Islet precursor cell (in vitro differentiated cells): ENCODE data around the gene TMEM255A.
A peak's percentile ranks its signal among the peaks of the same experiment; 100 is the strongest.

Experiments
- DNase-seq: peaks from one replicate; pipeline ENCODE4 v3.0.0-alpha.2; 2018

Gene TMEM255A

GRCh38 chrX:120306630-120307029 is 4.6 kb downstream of the TMEM255A start:
- DNase-seq = no peak

DNA sequence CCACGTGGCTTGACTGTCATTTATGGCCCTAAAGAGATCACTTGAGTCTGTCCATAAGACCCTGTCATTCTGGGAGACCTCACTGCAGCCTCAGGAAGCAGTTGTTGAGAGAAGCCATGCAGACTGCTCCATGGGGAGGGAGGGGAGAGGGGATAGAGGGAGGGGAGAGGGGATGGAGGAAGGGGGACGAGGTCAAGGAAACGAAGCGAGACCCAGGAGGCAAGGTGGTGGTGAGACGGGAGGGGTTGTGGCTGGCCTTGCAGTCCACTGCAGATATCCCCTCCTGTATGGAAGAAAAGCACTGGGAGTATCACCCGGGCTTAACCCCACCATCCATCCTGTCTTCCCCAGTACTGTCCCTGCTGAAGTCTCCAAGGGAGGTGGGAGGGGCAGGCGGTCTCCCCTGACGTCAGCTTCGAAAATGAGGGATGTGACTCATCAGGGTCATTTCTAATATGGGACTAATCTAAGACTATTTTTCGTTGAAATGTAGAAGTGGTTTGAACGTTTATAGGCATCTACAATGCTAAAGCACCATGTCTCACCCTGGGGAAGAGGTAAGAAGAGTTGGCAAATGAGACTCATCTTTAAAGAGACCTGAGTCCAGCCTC is 5.6 kb downstream of the TMEM255A start:
- no peak for DNase-seq

DNA sequence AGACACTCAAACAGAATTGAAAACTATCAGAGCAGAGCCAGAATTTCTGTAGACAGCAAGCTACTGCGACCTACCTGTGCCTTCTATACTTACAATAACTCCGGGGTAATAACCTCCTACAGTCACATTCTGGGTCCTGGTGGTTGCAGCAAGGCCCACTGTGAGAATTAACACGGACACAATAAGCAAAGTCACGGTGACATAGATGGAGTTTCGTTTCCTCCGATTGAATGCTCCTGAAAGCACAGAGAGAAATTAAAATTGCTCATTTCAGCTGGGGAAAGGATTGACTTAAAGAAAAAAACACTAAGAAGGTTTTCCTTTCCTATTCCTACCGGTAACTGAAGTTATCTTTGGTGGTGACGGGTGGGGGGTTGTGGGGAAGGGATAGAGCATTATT is 7.0 kb downstream of the TMEM255A start:
- no peak for DNase-seq

- peak; percentile 75 for DNase-seq
Measured at GRCh38 chrX:120302434-120302833, 8.8 kb downstream of the TMEM255A start.

DNA sequence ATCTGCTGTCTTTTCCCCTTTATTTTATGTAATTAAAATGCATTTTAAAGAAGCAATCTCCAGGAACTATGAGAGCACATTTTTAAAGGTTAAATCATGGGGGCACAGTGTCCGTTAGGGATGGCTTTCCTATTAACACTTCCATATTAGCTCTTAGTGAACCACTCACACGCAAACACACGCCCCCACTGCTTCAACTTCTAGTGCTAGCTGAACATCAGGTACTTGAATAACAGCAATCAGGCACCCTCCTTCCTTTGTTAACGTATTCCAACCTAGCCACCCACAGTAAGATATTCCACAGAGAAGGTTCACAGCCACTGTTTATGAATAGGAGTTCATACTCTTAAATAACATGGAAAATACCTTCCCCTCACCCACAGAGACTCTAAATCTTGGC is 9.3 kb downstream of the TMEM255A start:
- no peak for DNase-seq

DNA sequence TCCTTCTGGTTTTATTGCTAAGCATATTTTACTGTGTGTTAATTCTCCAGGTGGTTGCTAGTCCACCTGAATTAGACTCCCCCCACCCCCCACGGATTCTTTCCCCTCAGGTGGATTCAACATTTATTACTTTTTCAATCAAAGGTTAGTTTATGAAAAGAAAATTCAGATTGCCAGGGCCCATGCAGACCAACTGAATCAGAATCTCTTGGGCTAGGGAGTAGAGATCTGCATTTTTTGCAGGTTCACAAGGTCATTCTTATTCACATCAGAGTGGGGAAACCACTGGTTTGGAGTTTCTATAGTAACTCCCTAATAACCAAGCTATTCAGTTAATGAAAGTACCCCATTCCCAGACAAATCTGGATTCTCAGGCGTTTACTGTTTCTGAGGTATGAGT is 9.8 kb downstream of the TMEM255A start:
- DNase-seq = no peak

GRCh38 chrX:120299928-120300327 is 11.3 kb downstream of the TMEM255A start:
- DNase-seq = no peak

DNA sequence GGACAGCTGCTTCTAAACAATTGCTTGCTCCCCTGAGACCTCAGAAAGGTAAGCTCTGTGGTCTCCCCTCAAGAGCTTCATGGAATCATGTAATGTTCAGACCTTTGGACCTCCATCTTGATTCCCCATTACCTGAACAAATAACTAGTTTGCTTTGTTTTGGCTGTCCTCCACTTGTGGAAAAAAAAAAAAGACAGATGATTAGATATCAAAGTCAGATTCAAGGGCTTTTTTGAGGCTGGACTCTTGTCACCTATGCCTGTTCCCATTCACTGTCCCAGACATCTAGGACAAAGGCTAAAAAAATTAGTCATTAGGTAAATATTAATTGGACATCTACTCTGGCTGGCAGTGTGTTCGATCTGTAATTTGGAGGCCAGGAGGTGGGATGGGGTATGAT is 13.3 kb downstream of the TMEM255A start:
- no peak for DNase-seq

GRCh38 chrX:120294651-120295050 is 16.6 kb downstream of the TMEM255A start:
- DNase-seq = no peak

DNA sequence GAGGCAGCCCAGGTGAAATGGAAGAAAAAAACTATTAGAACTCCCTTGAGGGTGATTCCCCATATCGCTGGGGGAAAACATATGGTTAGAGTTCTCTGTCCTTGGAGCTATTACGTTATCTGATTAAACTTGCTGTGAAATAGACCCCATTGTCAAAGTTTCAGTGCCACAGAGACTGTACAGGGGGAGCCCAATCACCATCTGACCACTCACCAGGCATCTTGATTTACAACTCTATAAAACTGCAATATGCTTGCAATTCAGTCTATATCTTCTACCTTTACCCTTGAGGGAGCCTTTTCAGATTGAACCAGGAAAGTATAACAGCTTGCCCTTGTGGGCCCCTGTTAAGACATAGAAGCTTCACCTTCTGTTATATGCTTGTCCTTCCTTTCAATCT is 18.2 kb downstream of the TMEM255A start:
- DNase-seq = no peak

DNA sequence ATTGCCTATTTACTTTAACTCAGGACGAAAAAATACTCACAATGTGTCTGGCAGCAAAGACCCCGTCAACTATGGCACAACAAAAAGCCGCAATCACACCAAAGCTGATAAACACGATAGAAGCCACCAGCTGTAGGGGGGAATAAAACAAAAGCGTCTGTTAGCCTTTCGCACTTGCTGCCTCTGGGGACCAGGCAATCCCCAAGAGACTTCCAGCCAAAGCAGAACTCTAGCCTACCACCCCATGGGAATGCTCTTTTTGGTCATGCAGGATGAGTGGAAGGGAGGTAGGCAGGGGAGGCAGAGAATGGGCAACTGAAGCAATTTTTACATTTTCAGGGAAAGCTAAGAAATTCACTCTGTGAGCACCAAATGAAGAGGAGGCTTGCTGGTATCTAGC is 20.1 kb downstream of the TMEM255A start:
- no peak for DNase-seq

GRCh38 chrX:120290107-120290506 is 21.2 kb downstream of the TMEM255A start:
- no peak for DNase-seq

DNA sequence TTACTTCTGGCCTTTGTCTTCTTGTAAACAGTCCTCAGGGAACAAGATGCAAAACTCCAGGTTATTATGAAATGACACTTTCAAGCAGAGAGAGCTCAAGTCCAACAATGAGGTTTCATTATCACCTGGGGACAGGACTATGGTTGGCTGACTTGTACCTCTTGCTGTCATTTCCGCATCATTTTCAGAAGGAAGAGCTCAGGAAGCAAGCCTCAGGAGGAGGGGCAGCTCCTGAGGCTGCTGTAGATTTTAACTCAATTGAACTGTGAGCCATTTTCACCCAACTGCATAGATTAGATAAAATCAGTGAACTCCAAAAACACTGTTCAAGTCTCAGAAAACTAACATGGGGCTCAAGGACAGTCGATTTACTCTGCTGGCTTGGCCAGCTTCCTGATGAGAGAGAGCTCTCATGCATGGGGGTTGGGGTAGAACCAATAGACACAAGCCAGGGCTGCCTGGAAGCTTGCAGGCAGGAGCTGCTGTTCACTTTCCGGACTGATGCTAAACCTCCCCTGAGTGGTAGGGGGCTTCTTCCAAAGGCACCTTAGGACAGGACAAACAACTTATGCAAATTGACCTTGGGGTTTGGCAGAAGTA is 23.6 kb downstream of the TMEM255A start:
- no peak for DNase-seq

DNA sequence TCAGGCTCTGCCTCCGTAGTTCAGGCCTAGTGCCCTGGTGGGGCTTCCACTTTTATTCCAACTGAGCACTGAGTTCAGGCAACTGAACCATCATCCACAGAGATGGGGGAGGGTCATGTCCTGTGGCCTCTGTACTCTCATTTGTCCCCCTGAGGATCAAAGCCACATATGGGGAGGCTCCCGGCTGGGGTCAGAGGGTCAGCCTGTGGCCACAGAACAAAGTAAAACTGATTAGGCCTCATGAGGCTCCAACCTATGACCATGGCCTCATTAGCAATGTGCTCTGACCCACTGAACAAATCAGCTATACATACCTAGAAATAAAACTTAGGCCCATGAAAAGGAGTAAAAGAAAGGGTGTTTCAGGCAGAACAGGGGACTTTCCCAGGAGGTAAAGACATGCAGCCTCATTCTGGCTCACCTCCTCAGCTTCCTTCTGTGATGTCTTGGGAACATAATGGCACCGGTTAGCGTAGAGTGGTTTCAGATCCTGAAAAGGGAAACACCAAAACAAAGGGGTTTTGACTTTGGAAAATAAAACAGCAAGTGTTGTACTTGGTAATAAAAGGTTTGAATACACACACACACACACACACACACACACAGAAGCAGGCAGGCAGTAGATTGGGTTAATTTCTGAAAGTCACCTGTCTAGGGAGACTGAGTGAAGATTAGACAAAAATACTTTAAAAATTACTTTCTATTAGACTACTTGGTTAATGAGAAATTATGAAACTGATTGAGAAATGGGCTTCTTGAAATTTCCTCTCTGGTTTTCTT is 24.3 kb downstream of the TMEM255A start:
- DNase-seq = no peak

GRCh38 chrX:120282697-120283096 is 28.6 kb downstream of the TMEM255A start:
- DNase-seq = no peak

- DNase-seq = no peak
Measured at GRCh38 chrX:120281761-120282160, 29.5 kb downstream of the TMEM255A start.

- no peak for DNase-seq
Measured at GRCh38 chrX:120281021-120281624, 30.1 kb downstream of the TMEM255A start.

DNA sequence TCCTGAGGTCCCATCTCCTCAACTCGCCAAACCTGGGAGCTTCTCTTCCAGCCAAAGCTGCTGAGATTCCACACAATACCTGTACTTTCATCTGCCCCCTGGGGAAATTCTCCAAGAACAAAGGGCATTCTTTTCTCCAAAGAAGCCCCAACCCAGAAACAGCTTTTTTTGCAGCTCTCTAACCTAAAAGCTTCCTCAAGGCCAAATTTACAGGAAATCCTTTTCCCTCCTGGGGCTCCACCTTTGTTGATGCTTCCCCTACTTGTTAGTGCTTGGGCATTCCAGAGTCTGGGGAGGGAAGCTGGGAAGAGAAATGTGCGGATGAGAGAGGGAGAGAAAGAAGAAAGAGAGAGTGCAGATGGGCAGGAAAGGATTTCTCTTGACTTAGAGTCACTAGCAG is 36.3 kb downstream of the TMEM255A start:
- DNase-seq = peak; percentile 60

DNA sequence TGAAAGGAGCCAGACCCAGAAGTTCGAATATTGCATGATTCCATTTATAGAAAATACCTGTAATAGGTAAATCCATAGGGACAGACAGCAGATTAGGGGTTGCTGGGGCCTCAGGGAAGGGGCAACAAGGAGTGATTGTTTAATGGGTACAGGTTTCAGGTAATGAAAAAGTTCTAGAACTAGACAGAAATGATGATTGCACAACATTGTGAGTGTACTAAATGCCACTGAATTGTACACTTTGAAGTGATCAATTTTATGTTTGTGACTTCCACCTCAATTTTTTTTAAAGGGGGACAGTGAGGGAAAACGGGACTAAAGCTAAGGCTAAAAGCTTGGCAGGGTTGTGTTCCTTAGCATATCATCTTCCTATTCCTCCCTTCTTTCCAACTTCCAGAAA is 37.1 kb downstream of the TMEM255A start:
- DNase-seq = no peak

DNA sequence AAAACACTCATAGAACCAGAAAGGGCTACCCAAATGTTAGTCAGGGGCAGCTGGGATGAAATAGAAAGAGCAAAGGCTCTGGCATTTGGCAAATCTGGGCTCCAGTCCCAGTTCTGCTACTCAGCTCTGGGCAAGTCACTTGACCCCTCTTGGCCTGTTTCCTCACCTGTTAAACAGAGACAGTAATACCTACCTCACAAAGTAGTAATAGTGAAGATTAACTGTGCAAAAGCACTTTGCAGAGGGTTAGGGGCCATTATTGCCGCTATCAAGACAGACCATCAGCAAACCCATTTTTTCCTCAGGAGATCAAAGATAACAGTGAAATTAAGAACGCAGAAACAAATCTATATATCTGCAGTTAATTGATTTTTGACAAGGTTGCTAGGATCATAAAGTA is 40.0 kb downstream of the TMEM255A start:
- no peak for DNase-seq

- DNase-seq = no peak
Measured at GRCh38 chrX:120270567-120270966, 40.7 kb downstream of the TMEM255A start.

DNA sequence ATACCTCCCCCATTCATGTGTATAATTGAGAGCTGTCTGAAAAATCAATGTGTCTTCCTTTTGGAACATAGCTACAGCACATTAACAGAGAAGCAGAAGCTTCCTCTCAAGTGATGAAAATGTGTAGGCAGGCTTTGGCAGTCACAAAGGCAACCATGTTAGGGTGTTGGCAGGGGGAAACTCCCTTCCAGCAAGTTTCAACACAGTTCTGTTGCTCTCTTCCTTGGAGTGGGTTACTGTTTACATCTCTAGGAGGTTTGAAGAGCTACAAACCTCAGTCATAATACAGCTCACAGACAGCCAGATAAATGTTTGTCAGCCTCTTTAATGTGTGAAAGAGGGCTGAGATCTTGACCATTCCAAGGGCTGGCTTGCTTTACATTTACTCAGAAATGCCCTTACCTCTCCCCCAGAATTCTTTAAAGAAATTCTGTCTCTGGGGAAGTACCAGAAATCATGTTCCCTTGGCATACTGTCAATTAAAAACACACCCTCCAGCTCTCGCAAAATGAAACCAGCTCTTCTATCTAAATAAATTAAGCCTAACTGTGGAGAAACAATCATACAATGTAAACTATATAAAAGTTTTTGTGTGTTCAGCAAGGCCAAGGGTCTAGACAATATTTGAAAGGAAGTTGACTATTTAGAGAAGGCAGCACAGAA is 41.8 kb downstream of the TMEM255A start:
- DNase-seq = no peak

- no peak for DNase-seq
Measured at GRCh38 chrX:120264341-120264740, 46.9 kb downstream of the TMEM255A start.
